ENCODE results near the gene NCAM2.

GRCh38 chr21:21247424-21247823 is 249.2 kb downstream of the NCAM2 start:
- no peak for TF ChIP-seq CTCF (IDR thresholded peaks at IDR 0.05 in 8 of 11, conservative IDR thresholded peaks at IDR 0.05 in 3 of 11)
- no peak for TF ChIP-seq POLR2A (IDR thresholded peaks at IDR 0.05)
